Transverse colon (tissue), 4 donors: ENCODE data around the gene JMJD1C. TPM values are rescaled to one million over a fixed set of nuclear protein-coding genes. Genes with fewer than 3 reads are reported as not detected.

Source experiments
- DNase-seq: peaks from one replicate; pipeline ENCODE4 v3.0.0-alpha.2; 2019
- H3K27ac ChIP-seq, 4 donors: fragments of 200-600 bp; sonication (generic); 2 replicates each; pipeline ENCODE4 v1.5.1; 2016 to 2018; ENCODE audit warnings: inconsistent platforms in 4 of 4
- H3K27me3 ChIP-seq: fragments of 200-600 bp; sonication (generic); 2 replicates; pipeline ENCODE4 v1.5.1; 2017; ENCODE audit warnings: inconsistent platforms
- H3K36me3 ChIP-seq, 4 donors: fragments of 200-600 bp; sonication (generic); 2 replicates each; pipeline ENCODE4 v1.5.1; 2017 to 2019; ENCODE audit warnings: inconsistent platforms in 4 of 4
- H3K4me1 ChIP-seq, 4 donors: fragments of 200-600 bp; sonication (generic); 2 replicates each; pipeline ENCODE4 v1.5.1; 2017 to 2020; ENCODE audit warnings: inconsistent platforms in 4 of 4
- H3K4me3 ChIP-seq, 4 donors: fragments of 200-600 bp; sonication (generic); 1 replicate in 1 of 4; 2 replicates in 3 of 4; pipeline versions ENCODE4 v1.5.1 to v1.6.1; 2017 to 2019; ENCODE audit warnings: inconsistent platforms in 4 of 4
- H3K9me3 ChIP-seq, 2 donors: fragments of 200-600 bp; sonication (generic); 2 replicates each; pipeline ENCODE4 v1.5.1; 2017 to 2019; ENCODE audit warnings: inconsistent platforms in 2 of 2
- EP300 ChIP-seq: sonication (generic); formaldehyde crosslinking; IDR thresholded peaks from one replicate; pipeline ENCODE4 v1.6.1; 2017; ENCODE audit warnings: antibody characterized with exemption, low read depth
- POLR2A ChIP-seq: fragments of 450-650 bp; IDR thresholded peaks from one replicate; pipeline ENCODE4 v1.6.1; 2016; ENCODE audit warnings: antibody characterized with exemption, mild to moderate bottlenecking, moderate library complexity
- POLR2AphosphoS5 ChIP-seq, 3 donors: sonication (generic); formaldehyde crosslinking; IDR thresholded peaks; one replicate each; pipeline ENCODE4 v1.6.1; 2016; ENCODE audit warnings: antibody characterized with exemption in 3 of 3
- WGBS, 2 donors: methylation state at CpG; one replicate each; pipeline ENCODE4 v1.1.5; 2018; ENCODE audit warnings: low coverage in 1 of 2; 5-methylcytosine and 5-hydroxymethylcytosine counted together
- in situ Hi-C, 4 donors: fragments of 200-750 bp; cut with MboI; loops; one replicate each; pipeline versions ENCODE4 v1.15.0 to v1.15.1; 2017; ENCODE audit warnings: low sequenced_read_pairs in 3 of 4, low pct_ligation_motif_present in 1 of 4, low pct_unique_long_range_greater_than_20kb in 1 of 4
- intact Hi-C: fragments of 100-400 bp; cut with DNase I; formaldehyde crosslinking; loops from one replicate; pipeline ENCODE4 v1.15.1; 2023; ENCODE audit warnings: low total_unique reads
- total RNA-seq, 4 donors: library from RNA; depleted of rRNA; stranded (reverse); fragments of >200 nt; gene quantifications; one replicate each; pipeline ENCODE4 v1.1.0, GENCODE V29; 2016
- TF ChIP-seq, protein P1 (sequence below), 5 experiments: fragments of 200-600 bp in 3 of 5; fragments of 450-650 bp in 2 of 5; sonication (generic) in 3 of 5; IDR thresholded peaks; 1 replicate in 2 of 5; 2 replicates in 3 of 5; pipeline ENCODE4 v1.5.1; 2016 to 2017; ENCODE audit warnings: antibody characterized with exemption in 5 of 5, inconsistent platforms in 3 of 5, mild to moderate bottlenecking in 2 of 5, moderate library complexity in 1 of 5

The JMJD1C gene
- total RNA-seq, 4 donors from 2014 or later, result 56.7 to 128 (median 78.9) TPM

GRCh38 chr10:63462442-63462841 is 3.3 kb downstream of the JMJD1C start:
- H3K27ac ChIP-seq, result no peak overlapping the region
- H3K27me3 ChIP-seq, result no peaks in the 10 kb centered on the region
- 56 to 67% methylated on average over 1 of the region's 1 CpG for WGBS, 2 donors
- in situ Hi-C loops, result loop anchor here in 3 of 4 donors (10.0 to 25.0 kb wide), 2 partner anchors 248 to 250 kb away; no protein-coding TSS in a partner anchor
- no peaks in the 10 kb centered on the region for H3K36me3 ChIP-seq
- DNase-seq, result no peak
- H3K4me3 ChIP-seq, result no peak overlapping the region
- no peaks in the 10 kb centered on the region for H3K9me3 ChIP-seq
- H3K4me1 ChIP-seq, result peaks cover 0 to 21% (median 7%) of the 10 kb centered on the region in 4 donors
- intact Hi-C loops, result loop anchor here (10.0 kb wide), 1 partner anchor 162 kb away; no protein-coding TSS in a partner anchor
- TF ChIP-seq EP300, result no peak
- TF ChIP-seq, protein P1, sequence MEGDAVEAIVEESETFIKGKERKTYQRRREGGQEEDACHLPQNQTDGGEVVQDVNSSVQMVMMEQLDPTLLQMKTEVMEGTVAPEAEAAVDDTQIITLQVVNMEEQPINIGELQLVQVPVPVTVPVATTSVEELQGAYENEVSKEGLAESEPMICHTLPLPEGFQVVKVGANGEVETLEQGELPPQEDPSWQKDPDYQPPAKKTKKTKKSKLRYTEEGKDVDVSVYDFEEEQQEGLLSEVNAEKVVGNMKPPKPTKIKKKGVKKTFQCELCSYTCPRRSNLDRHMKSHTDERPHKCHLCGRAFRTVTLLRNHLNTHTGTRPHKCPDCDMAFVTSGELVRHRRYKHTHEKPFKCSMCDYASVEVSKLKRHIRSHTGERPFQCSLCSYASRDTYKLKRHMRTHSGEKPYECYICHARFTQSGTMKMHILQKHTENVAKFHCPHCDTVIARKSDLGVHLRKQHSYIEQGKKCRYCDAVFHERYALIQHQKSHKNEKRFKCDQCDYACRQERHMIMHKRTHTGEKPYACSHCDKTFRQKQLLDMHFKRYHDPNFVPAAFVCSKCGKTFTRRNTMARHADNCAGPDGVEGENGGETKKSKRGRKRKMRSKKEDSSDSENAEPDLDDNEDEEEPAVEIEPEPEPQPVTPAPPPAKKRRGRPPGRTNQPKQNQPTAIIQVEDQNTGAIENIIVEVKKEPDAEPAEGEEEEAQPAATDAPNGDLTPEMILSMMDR (IDR thresholded peaks at IDR 0.05), result no peak
- TF ChIP-seq POLR2A, result no peak
- no peak for TF ChIP-seq POLR2AphosphoS5 (IDR thresholded peaks at IDR 0.05)

- Histone ChIP-seq H3K4me1 (peaks cover 0 to 7% (median 0%) of the 10 kb centered on the region in 4 donors), H3K27ac (no peak overlapping the region), H3K4me3 (no peak overlapping the region), H3K9me3 (no peaks in the 10 kb centered on the region), H3K36me3 (no peaks in the 10 kb centered on the region), H3K27me3 (no peaks in the 10 kb centered on the region)
- intact Hi-C loops, result no loop called here
- TF ChIP-seq EP300, result no peak
- TF ChIP-seq, protein P1 (IDR thresholded peaks at IDR 0.05), result no peak
- 97 to 100% methylated on average over 1 to 2 of the region's 2 CpGs for WGBS, 2 donors
- no peak for DNase-seq
- in situ Hi-C loops, result loop anchor here in 2 of 4 donors (25.0 kb wide), 1 partner anchor 246 kb away; no protein-coding TSS in a partner anchor
These were observed 7.6 kb downstream of the JMJD1C start for GRCh38 chr10:63458177-63458576.

GRCh38 chr10:63457594-63457993 is 8.2 kb downstream of the JMJD1C start:
- Histone ChIP-seq H3K27me3 (no peaks in the 10 kb centered on the region), H3K36me3 (no peaks in the 10 kb centered on the region), H3K27ac (no peak overlapping the region), H3K4me1 (peaks cover 0 to 7% (median 0%) of the 10 kb centered on the region in 4 donors), H3K9me3 (no peaks in the 10 kb centered on the region), H3K4me3 (no peak overlapping the region)
- 87 to 100% methylated on average over 2 of the region's 2 CpGs for WGBS, 2 donors
- TF ChIP-seq POLR2A (no peak), EP300 (no peak), POLR2AphosphoS5 (IDR thresholded peaks at IDR 0.05) (no peak)
- TF ChIP-seq, protein P1 (IDR thresholded peaks at IDR 0.05), result no peak
- intact Hi-C loops, result no loop called here
- in situ Hi-C loops, result loop anchor here in 2 of 4 donors (25.0 kb wide), 1 partner anchor 245 kb away; no protein-coding TSS in a partner anchor
- no peak for DNase-seq

DNA sequence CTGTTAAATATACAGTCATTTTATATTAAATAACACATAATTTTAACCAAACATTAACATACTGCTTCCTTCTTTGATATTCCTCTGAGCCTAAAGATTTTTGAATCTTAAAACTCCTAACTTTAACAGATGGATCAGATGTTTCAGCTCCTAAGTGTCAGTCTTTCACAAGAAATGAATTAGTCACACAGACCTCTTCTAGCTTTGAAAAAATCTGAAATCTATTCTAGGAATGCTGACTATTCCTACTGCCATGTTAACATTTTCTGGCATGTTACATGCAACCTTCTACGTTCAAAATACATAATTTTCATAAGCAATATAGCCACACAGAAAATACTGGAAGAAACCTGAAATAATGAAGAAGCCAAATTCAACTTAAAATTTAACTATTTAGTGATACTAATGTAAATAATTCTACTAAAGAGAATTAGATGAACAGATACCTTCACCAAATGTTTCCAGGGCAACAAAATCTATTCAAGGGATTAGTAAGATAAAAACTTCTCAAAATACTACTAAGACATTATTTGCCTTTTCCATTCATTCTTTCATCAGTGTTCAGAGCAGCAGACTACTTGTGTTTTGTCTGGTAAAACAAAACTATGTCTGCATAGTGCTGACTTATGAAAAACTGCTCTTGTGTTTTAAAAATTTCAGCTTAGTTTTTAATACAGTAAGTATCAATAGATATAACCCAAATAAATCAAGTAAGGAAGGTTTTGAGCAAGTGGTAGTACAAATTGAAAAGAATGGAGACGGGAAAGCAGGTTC is 9.2 kb downstream of the JMJD1C start:
- no peaks in the 10 kb centered on the region for H3K9me3 ChIP-seq
- intact Hi-C loops, result no loop called here
- WGBS, 2 donors, result 66 to 78% methylated on average over 2 of the region's 2 CpGs

More for the DNA sequence above, 9.2 kb downstream of the JMJD1C start:
- no peak overlapping the region for H3K4me3 ChIP-seq
- no peaks in the 10 kb centered on the region for H3K36me3 ChIP-seq
- no peaks in the 10 kb centered on the region for H3K27me3 ChIP-seq
- peaks cover 0 to 7% (median 0%) of the 10 kb centered on the region in 4 donors for H3K4me1 ChIP-seq
- DNase-seq, result no peak
- TF ChIP-seq EP300, result no peak
- TF ChIP-seq, protein P1 (IDR thresholded peaks at IDR 0.05), result no peak
- no peak for TF ChIP-seq POLR2AphosphoS5 (IDR thresholded peaks at IDR 0.05)
- no peak for TF ChIP-seq POLR2A
- H3K27ac ChIP-seq, result no peak overlapping the region
- in situ Hi-C loops, result loop anchor here in 2 of 4 donors (25.0 kb wide), 1 partner anchor 244 kb away; no protein-coding TSS in a partner anchor
